Measurements from ENCODE around the gene DHRS11. TPM values are rescaled to one million over a fixed set of nuclear protein-coding genes. Genes with fewer than 3 reads are reported as not detected.

DHRS11 gene
- total and polyA plus RNA-seq, 10 of the 15 experiments (the other 5 are each of a cell fraction or from before 2014, with no cell fraction given) = 3.4 to 23.0 (median 14.5) TPM

DNA sequence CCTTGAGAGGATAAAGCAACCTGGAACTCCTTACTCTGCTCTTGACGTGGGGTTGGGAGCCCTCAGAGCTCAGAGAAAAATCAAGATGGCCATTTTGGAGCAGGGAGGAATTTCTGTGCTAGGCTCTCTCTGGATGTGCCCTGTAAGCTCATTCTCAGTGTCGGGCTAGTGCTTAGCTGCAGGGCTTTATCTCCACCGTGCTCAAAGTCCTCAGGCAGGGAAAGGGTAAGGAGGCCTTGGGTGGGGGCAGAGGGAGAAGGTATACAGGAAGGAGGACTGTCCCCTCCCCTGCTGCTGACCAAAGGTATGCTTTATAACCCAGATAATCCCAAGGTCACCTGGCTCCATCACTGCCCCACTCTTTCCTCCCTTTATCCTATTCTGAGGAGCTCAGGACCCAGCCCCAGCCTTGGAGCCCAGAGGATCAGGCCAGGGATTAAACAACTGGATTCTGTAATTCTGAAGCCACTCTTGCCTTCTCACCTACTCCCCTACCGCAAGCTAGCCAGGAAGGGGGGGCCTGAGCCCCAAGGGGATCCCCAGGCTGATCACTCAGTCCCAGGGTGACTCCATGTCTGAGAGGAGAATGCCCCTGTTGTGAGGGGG lies 1.1 kb downstream of the DHRS11 start:
- POLR2A ChIA-PET = interaction anchor here (0.6 to 2.7 kb wide), 5 partner anchors 10 to 770 kb away, joined by 3 to 15 read pairs (median 3); partner anchors contain the start of genes GGNBP2, MRM1, MYO19 and PIGW
- DNase-seq (ENCODE audit: low read depth, low spot score) (no peak), FAIRE-seq (no peak), ATAC-seq (peak; percentile 2; the same call in 1 of the 3 replicates)
- CTCF ChIA-PET = interaction anchor here (0.6 to 2.6 kb wide), 3 partner anchors 10 to 1384 kb away, joined by 3 to 30 read pairs (median 3); partner anchors contain the start of genes MRM1, MYO19 and PIGW
- Histone ChIP-seq H3K4me2 (ENCODE audit: control insufficient read depth, insufficient read depth) (peak overlapping the region; percentile 91), H2AFZ (ENCODE audit: control insufficient read depth, low read depth, low read length) (peak overlapping the region; percentile 49; the same call in 1 of the 2 replicates), H3K27me3 (replicated peaks in 1 of 2; ENCODE audit: control insufficient read depth in 2 of 2, insufficient read depth in 2 of 2, low read length in 1 of 2) (no peaks in the 10 kb centered on the region), H3K79me2 (ENCODE audit: control insufficient read depth, insufficient read depth, low read length) (no peaks in the 10 kb centered on the region), H3K4me1 (ENCODE audit: control insufficient read depth, insufficient read depth, low read length) (peaks cover 16% of the 10 kb centered on the region), H4K20me1 (ENCODE audit: control insufficient read depth, insufficient read depth) (no peaks in the 10 kb centered on the region), H3K27ac (ENCODE audit: control insufficient read depth, insufficient read depth) (no peak overlapping the region), H3K4me3 (peak overlapping the region; percentile 84), H3K9ac (ENCODE audit: control insufficient read depth, insufficient read depth, low read length) (peak overlapping the region; percentile 49), H3K36me3 (ENCODE audit: control insufficient read depth in 2 of 2, insufficient read depth in 2 of 2, low read length in 1 of 2) (peaks cover 3 to 8% of the 10 kb centered on the region in 2 experiments), H3K9me3 (replicated peaks; ENCODE audit: control insufficient read depth, insufficient read depth, low read length) (no peaks in the 10 kb centered on the region)
- intact Hi-C loops (cut with micrococcal nuclease; ENCODE audit: unreplicated experiment) = no loop called here
- 32% methylated on average over 4 of the region's 4 CpGs for WGBS (ENCODE audit: insufficient coverage, insufficient replicate concordance, low lambda C conversion rate, missing lambda C conversion rate)
- SMC1A ChIA-PET (ENCODE audit: uncharacterized antibody, unreplicated experiment) = interaction anchor here (0.5 to 2.8 kb wide), 4 partner anchors 8 to 805 kb away, joined by 3 to 15 read pairs (median 5); partner anchors contain the start of gene MRM1
- BruUV-seq (replicated peaks) = no TSS peak
- RAD21 ChIA-PET (ENCODE audit: unreplicated experiment) = interaction anchor here (0.8 to 3.7 kb wide), 4 partner anchors 9 to 623 kb away, joined by 3 to 18 read pairs (median 4); partner anchors contain the start of gene MRM1
- in situ Hi-C loops (cut with MboI) = no loop called here
- TF ChIP-seq RCOR1 (conservative IDR thresholded peaks at IDR 0.05; ENCODE audit: low read depth, low read length) = no peak
- TF ChIP-seq RUNX3 (IDR thresholded peaks at IDR 0.05; ENCODE audit: low read length) = peak; percentile 26; the same call in 1 of the 2 replicates

DNA sequence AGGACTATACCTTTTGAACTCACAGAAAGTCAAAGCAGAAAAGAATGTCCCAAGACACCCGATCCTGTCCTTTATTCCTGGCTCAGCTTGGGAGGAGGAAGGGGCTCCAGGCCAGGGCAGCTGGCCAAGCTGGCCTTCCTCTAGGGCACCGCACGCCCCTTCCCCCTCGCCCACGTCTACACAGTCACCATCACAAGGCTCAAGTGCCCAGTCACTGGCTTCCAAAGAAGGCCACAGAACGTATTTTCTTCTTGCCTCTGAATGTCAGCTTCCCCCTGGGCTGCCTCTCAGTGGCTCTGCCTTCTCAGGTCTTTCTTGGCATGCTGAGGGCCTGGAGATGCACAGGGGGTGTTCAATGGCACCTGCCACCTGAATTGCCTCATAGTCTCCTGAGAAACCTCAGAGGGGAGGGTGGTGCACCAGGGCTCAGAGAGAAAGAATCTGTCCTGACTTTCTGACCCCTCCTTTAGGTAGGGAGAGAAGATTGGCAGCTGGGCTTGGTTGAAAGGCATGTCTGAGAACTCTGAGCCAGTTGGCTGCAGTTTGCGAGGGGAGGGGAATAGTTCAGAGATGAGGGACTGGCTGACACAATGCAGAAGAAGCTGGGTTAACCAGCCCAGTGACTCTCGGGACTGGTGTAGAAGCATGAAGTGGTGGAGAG lies 2.1 kb downstream of the DHRS11 start:
- BruUV-seq (replicated peaks) = TSS peak; percentile 38
- POLR2A ChIA-PET = interaction anchor here (0.5 to 2.7 kb wide), 3 partner anchors 9 to 453 kb away, joined by 3 to 15 read pairs (median 4); partner anchors contain the start of gene MRM1
- H3K9ac ChIP-seq (ENCODE audit: control insufficient read depth, insufficient read depth, low read length) = peak overlapping the region; percentile 14; the same call in 1 of the 2 replicates

More for the DNA sequence above, 2.1 kb downstream of the DHRS11 start:
- intact Hi-C loops (cut with micrococcal nuclease; ENCODE audit: unreplicated experiment) (no loop called here), in situ Hi-C loops (cut with MboI) (no loop called here)
- Histone ChIP-seq H3K9me3 (replicated peaks; ENCODE audit: control insufficient read depth, insufficient read depth, low read length) (no peaks in the 10 kb centered on the region), H3K4me1 (ENCODE audit: control insufficient read depth, insufficient read depth, low read length) (peaks cover 16% of the 10 kb centered on the region), H3K4me3 (no peak overlapping the region), H3K4me2 (ENCODE audit: control insufficient read depth, insufficient read depth) (peak overlapping the region; percentile 91), H2AFZ (ENCODE audit: control insufficient read depth, low read depth, low read length) (no peak overlapping the region), H4K20me1 (ENCODE audit: control insufficient read depth, insufficient read depth) (no peaks in the 10 kb centered on the region), H3K27me3 (replicated peaks in 1 of 2; ENCODE audit: control insufficient read depth in 2 of 2, insufficient read depth in 2 of 2, low read length in 1 of 2) (no peaks in the 10 kb centered on the region), H3K36me3 (ENCODE audit: control insufficient read depth in 2 of 2, insufficient read depth in 2 of 2, low read length in 1 of 2) (peaks cover 0 to 3% of the 10 kb centered on the region in 2 experiments; a peak in 2 of 4 replicates), H3K79me2 (ENCODE audit: control insufficient read depth, insufficient read depth, low read length) (no peaks in the 10 kb centered on the region), H3K27ac (ENCODE audit: control insufficient read depth, insufficient read depth) (no peak overlapping the region)
- TF ChIP-seq, protein P1, sequence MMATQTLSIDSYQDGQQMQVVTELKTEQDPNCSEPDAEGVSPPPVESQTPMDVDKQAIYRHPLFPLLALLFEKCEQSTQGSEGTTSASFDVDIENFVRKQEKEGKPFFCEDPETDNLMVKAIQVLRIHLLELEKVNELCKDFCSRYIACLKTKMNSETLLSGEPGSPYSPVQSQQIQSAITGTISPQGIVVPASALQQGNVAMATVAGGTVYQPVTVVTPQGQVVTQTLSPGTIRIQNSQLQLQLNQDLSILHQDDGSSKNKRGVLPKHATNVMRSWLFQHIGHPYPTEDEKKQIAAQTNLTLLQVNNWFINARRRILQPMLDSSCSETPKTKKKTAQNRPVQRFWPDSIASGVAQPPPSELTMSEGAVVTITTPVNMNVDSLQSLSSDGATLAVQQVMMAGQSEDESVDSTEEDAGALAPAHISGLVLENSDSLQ (IDR thresholded peaks at IDR 0.05) = peak; percentile 59; the same call in 1 of the 2 replicates
- TF ChIP-seq TCF12 (IDR thresholded peaks at IDR 0.05; ENCODE audit: low read depth, low read length) = no peak
- ChIA-PET RAD21 (ENCODE audit: unreplicated experiment) (interaction anchor here (0.8 to 3.7 kb wide), 2 partner anchors 8 to 11 kb away, joined by 3 to 18 read pairs; partner anchors contain the start of gene MRM1), SMC1A (ENCODE audit: uncharacterized antibody, unreplicated experiment) (interaction anchor here (2.5 to 2.8 kb wide), 2 partner anchors 9 to 43 kb away, joined by 7 to 15 read pairs; partner anchors contain the start of gene MRM1), CTCF (interaction anchor here (0.8 to 2.6 kb wide), 2 partner anchors 9 to 642 kb away, joined by 3 to 30 read pairs; partner anchors contain the start of gene MRM1)
- 47% methylated on average over 8 of the region's 8 CpGs for WGBS (ENCODE audit: insufficient coverage, insufficient replicate concordance, low lambda C conversion rate, missing lambda C conversion rate)
- FAIRE-seq (no peak), ATAC-seq (no peak), DNase-seq (ENCODE audit: low read depth, low spot score) (no peak)
